Measurements from ENCODE around the gene UBE2L3.

- TF ChIP-seq CTCF (IDR thresholded peaks at IDR 0.05; ENCODE audit: control extremely low read depth in 1 of 3, insufficient read depth in 1 of 3, low read depth in 1 of 3, low read length in 3 of 3) (0 out of 4 replicates have a peak, but pooled peaks of 1 of the 3 experiments have one; percentile 2), GABPA (IDR thresholded peaks at IDR 0.05; ENCODE audit: borderline replicate concordance, insufficient read depth, low read length) (no peak), BRCA1 (IDR thresholded peaks at IDR 0.05; ENCODE audit: low read depth, low read length) (no peak), MAX (IDR thresholded peaks at IDR 0.05) (peak; percentile 57), NRF1 (IDR thresholded peaks at IDR 0.05; ENCODE audit: low read depth, low read length) (no peak), BACH1 (IDR thresholded peaks at IDR 0.05; ENCODE audit: low read length) (no peak), KDM1A (IDR thresholded peaks at IDR 0.05; ENCODE audit: borderline replicate concordance, low read length) (no peak), POLR2AphosphoS5 (IDR thresholded peaks at IDR 0.05; ENCODE audit: low read depth, low read length) (peak; percentile 75)
Observed at GRCh38 chr22:21641789-21642583, 74.5 kb downstream of the UBE2L3 start, which contains the start of gene SDF2L1.
